Transverse colon (tissue), 3 donors: ENCODE results near the gene FOXP1.

ENCODE experiments used
- POLR2A ChIP-seq: fragments of 450-650 bp; IDR thresholded peaks from one replicate; pipeline ENCODE4 v1.6.1; 2016; ENCODE audit warnings: antibody characterized with exemption, mild to moderate bottlenecking, moderate library complexity
- TF ChIP-seq, protein P1 (sequence below), 5 experiments: fragments of 200-600 bp in 3 of 5; fragments of 450-650 bp in 2 of 5; sonication (generic) in 3 of 5; IDR thresholded peaks; 1 replicate in 2 of 5; 2 replicates in 3 of 5; pipeline ENCODE4 v1.5.1; 2016 to 2017; ENCODE audit warnings: antibody characterized with exemption in 5 of 5, inconsistent platforms in 3 of 5, mild to moderate bottlenecking in 2 of 5, moderate library complexity in 1 of 5

DNA sequence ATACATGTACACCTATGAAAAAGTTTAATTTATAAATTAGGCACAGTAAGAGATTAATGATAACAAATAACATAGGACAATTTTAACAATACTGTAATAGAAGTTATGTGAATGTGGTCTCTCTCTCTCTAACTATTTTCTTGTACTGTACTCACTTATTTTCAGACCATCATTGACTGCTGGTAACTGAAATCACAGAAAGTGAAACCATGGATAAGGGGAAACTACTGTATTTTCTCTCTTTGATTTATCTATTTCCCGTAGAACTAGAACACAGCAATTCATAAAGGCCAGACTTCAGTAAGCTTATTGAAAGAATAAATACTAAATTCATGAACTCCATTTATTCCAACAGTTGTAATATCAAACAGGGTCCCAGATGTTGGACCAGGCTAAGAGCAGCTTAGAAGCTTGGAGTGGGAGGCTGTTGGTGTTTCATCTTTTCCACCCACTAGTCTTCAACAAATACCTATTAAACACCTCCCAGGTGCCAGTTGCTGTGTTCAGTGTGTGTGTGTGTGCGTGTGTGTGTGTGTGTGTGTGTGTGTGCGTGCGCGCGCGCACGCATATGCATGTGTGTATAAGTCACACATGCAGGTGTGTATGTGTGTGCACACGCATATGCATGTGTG is 235.4 kb downstream of the FOXP1 start:
- TF ChIP-seq, protein P1, sequence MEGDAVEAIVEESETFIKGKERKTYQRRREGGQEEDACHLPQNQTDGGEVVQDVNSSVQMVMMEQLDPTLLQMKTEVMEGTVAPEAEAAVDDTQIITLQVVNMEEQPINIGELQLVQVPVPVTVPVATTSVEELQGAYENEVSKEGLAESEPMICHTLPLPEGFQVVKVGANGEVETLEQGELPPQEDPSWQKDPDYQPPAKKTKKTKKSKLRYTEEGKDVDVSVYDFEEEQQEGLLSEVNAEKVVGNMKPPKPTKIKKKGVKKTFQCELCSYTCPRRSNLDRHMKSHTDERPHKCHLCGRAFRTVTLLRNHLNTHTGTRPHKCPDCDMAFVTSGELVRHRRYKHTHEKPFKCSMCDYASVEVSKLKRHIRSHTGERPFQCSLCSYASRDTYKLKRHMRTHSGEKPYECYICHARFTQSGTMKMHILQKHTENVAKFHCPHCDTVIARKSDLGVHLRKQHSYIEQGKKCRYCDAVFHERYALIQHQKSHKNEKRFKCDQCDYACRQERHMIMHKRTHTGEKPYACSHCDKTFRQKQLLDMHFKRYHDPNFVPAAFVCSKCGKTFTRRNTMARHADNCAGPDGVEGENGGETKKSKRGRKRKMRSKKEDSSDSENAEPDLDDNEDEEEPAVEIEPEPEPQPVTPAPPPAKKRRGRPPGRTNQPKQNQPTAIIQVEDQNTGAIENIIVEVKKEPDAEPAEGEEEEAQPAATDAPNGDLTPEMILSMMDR (IDR thresholded peaks at IDR 0.05), result no peak
- no peak for TF ChIP-seq POLR2A
